B cell (primary cell): Measurements from ENCODE around the gene EXD2. TPM values are rescaled to one million over a fixed set of nuclear protein-coding genes. Genes with fewer than 3 reads are reported as not detected.

ENCODE experiments used
- ATAC-seq: fragments of 200-7000 bp; cut with Tn5 transposase; one replicate; pipeline ENCODE4 v1.10.0; 2021; ENCODE audit warnings: low read depth, mild to moderate bottlenecking, moderate number of reproducible peaks, moderate library complexity
- CTCF ChIA-PET: fragments of 350-600 bp; sonication (Branson Sonifier 250); formaldehyde crosslinking; loops from one replicate; lab custom pipeline; 2021; ENCODE audit warnings: antibody characterized with exemption, inconsistent platforms; lab: Charles Lee
- POLR2A ChIA-PET: fragments of 350-600 bp; sonication (Branson Sonifier 250); formaldehyde crosslinking; loops from one replicate; lab custom pipeline; 2021; ENCODE audit warnings: antibody characterized with exemption; lab: Charles Lee
- DNase-seq: peaks from one replicate; pipeline ENCODE4 v3.0.0; 2013
- H2AFZ ChIP-seq: 2 replicates; pipeline ENCODE4 v1.6.1; 2012; ENCODE audit warnings: mild to moderate bottlenecking, low read depth, low read length; ENCODE audit not compliant: insufficient read depth, poor library complexity, severe bottlenecking
- H3K27ac ChIP-seq, 2 donors: 1 replicate in 1 of 2; 2 replicates in 1 of 2; pipeline ENCODE4 v1.5.1; 2012 to 2013; ENCODE audit warnings: low read length in 2 of 2, mild to moderate bottlenecking in 2 of 2, moderate library complexity in 1 of 2
- H3K27me3 ChIP-seq, 4 experiments: fragments of 200-600 bp in 1 of 4; sonication (generic) in 1 of 4; replicated peaks in 1 of 4; 1 replicate in 2 of 4; 2 replicates in 2 of 4; pipeline versions ENCODE4 v1.6.1 to v1.7.0; 2013 to 2016; ENCODE audit warnings: low read length in 3 of 4, mild to moderate bottlenecking in 2 of 4, mixed read lengths in 1 of 4, moderate library complexity in 1 of 4; ENCODE audit not compliant: insufficient read depth in 4 of 4, control insufficient read depth in 3 of 4; ENCODE audit errors: control extremely low read depth in 1 of 4
- H3K36me3 ChIP-seq, 2 experiments: replicated peaks in 1 of 2; 1 replicate in 1 of 2; 2 replicates in 1 of 2; pipeline versions ENCODE4 v1.6.1 to v1.7.1; 2013; ENCODE audit warnings: low read length in 1 of 2; ENCODE audit not compliant: insufficient read depth in 2 of 2, control insufficient read depth in 1 of 2; ENCODE audit errors: control extremely low read depth in 1 of 2, extremely low read depth in 1 of 2
- H3K4me1 ChIP-seq, 2 donors: fragments of 200-600 bp in 1 of 2; sonication (generic) in 1 of 2; 1 replicate in 1 of 2; 2 replicates in 1 of 2; pipeline versions ENCODE4 v1.5.1 to v1.6.1; 2013 to 2017; ENCODE audit warnings: low read length in 2 of 2; ENCODE audit not compliant: control insufficient read depth in 2 of 2, insufficient read depth in 2 of 2
- H3K4me2 ChIP-seq: replicated peaks from 2 replicates; pipeline ENCODE3; 2012; ENCODE audit warnings: mild to moderate bottlenecking, low read depth, low read length; ENCODE audit not compliant: poor library complexity, severe bottlenecking
- H3K4me3 ChIP-seq, 5 experiments: fragments of 200-600 bp in 1 of 5; sonication (generic) in 1 of 5; 1 replicate in 3 of 5; 2 replicates in 2 of 5; pipeline versions ENCODE4 v1.5.1 to v1.7.0; 2011 to 2016; ENCODE audit warnings: low read length in 4 of 5, mild to moderate bottlenecking in 4 of 5, low read depth in 2 of 5, control low read depth in 1 of 5, moderate library complexity in 1 of 5; ENCODE audit not compliant: insufficient read depth in 1 of 5; ENCODE audit errors: control extremely low read depth in 1 of 5, extremely low read depth in 1 of 5
- H3K79me2 ChIP-seq: fragments of 200-600 bp; sonication (generic); one replicate; pipeline ENCODE4 v1.6.0; 2016; ENCODE audit warnings: low read length; ENCODE audit not compliant: control insufficient read depth, insufficient read depth
- H3K9ac ChIP-seq: fragments of 200-600 bp; sonication (generic); 2 replicates; pipeline ENCODE4 v1.6.1; 2017; ENCODE audit warnings: mild to moderate bottlenecking, low read length, moderate library complexity
- H3K9me3 ChIP-seq, 3 donors: one replicate each; pipeline versions ENCODE4 v1.6.1 to v1.7.1; 2013; ENCODE audit warnings: low read length in 2 of 3; ENCODE audit not compliant: control insufficient read depth in 2 of 3, insufficient read depth in 1 of 3; ENCODE audit errors: control extremely low read depth in 1 of 3
- H4K20me1 ChIP-seq: 2 replicates; pipeline ENCODE4 v1.6.0; 2012; ENCODE audit warnings: mild to moderate bottlenecking, low read length; ENCODE audit not compliant: insufficient read depth, control insufficient read depth, poor library complexity, severe bottlenecking
- H3K27ac Mint-ChIP-seq: one replicate; pipeline ENCODE4 v1.8.0; 2021; ENCODE audit warnings: mixed read lengths
- H3K27me3 Mint-ChIP-seq: one replicate; pipeline ENCODE4 v1.8.0; 2021; ENCODE audit warnings: mixed read lengths
- H3K4me1 Mint-ChIP-seq: one replicate; pipeline ENCODE4 v1.8.0; 2021; ENCODE audit warnings: mixed read lengths
- H3K4me3 Mint-ChIP-seq: one replicate; pipeline ENCODE4 v1.8.0; 2021; ENCODE audit warnings: mixed read lengths
- H3K9me3 Mint-ChIP-seq: one replicate; pipeline ENCODE4 v1.8.0; 2022; ENCODE audit warnings: mixed read lengths; ENCODE audit not compliant: insufficient read depth
- CTCF ChIP-seq: fragments of 200-600 bp; IDR thresholded peaks from one replicate; pipeline ENCODE4 v1.8.0; 2022; ENCODE audit warnings: antibody characterized with exemption, mild to moderate bottlenecking
- EZH2 ChIP-seq: IDR thresholded peaks from 2 replicates; pipeline ENCODE4 v1.6.1; 2012; ENCODE audit warnings: borderline replicate concordance, low read depth, mild to moderate bottlenecking, moderate library complexity, low read length; ENCODE audit not compliant: insufficient read depth, poor library complexity, severe bottlenecking
- WGBS: methylation state at CpG from one replicate; pipeline ENCODE4 v1.1.5; 2013; ENCODE audit warnings: missing lambda C conversion rate; ENCODE audit not compliant: insufficient coverage; 5-methylcytosine and 5-hydroxymethylcytosine counted together
- intact Hi-C: fragments of 100-400 bp; cut with micrococcal nuclease; formaldehyde crosslinking; loops from one replicate; pipeline ENCODE4 v1.10.0; 2022
- polyA plus RNA-seq: library from polyadenylated mRNA; depleted of rRNA; stranded (reverse); fragments of >200 nt; gene quantifications from 2 replicates; pipeline ENCODE4 v1.2.3, GENCODE V29; 2012
- total RNA-seq, 2 donors: library from RNA; stranded (reverse); fragments of 120-200 nt in 1 of 2; gene quantifications; 1 replicate in 1 of 2; 2 replicates in 1 of 2; pipeline versions ENCODE4 v1.2.3 to v1.2.4, GENCODE V29; 2013 to 2022

The EXD2 gene
- total and polyA plus RNA-seq, 2 donors (not counting 1 experiment from before 2014, with no cell fraction given) = 3.6 to 10.0 TPM

- DNase-seq (no peak), ATAC-seq (no peak)
- Histone ChIP-seq H3K9me3 (no peaks in the 10 kb centered on the region), H3K27me3 (peaks cover 0 to 62% (median 19%) of the 10 kb centered on the region in 4 experiments), H2AFZ (no peak overlapping the region), H3K79me2 (no peaks in the 10 kb centered on the region), H3K4me1 (peaks cover 12 to 24% of the 10 kb centered on the region in 2 donors), H3K4me3 (no peak overlapping the region), H3K4me2 (no peak overlapping the region), H4K20me1 (no peaks in the 10 kb centered on the region), H3K36me3 (no peaks in the 10 kb centered on the region), H3K9ac (no peak overlapping the region), H3K27ac (no peak overlapping the region)
- intact Hi-C loops = no loop called here
- H3K4me1 Mint-ChIP-seq = peaks cover 14% of the 10 kb centered on the region
- H3K27ac Mint-ChIP-seq = no peak overlapping the region
- H3K9me3 Mint-ChIP-seq = no peaks in the 10 kb centered on the region
- WGBS = 75% methylated on average over 2 of the region's 3 CpGs
- ChIA-PET CTCF (interaction anchor here (0.7 to 3.0 kb wide), 4 partner anchors 20 to 197 kb away, joined by 3 to 25 read pairs (median 8); no protein-coding TSS in a partner anchor), POLR2A (no interaction called here)
- peak overlapping the region; percentile 30 for H3K4me3 Mint-ChIP-seq
- TF ChIP-seq EZH2 (no peak), CTCF (no peak)
- peaks cover 50% of the 10 kb centered on the region for H3K27me3 Mint-ChIP-seq
These were observed 71.2 kb downstream of the EXD2 start for GRCh38 chr14:69262516-69262915.

GRCh38 chr14:69263364-69263763 lies 72.1 kb downstream of the EXD2 start:
- no peaks in the 10 kb centered on the region for H4K20me1 ChIP-seq
- no peak overlapping the region for H3K4me2 ChIP-seq
- no peaks in the 10 kb centered on the region for H3K79me2 ChIP-seq
- H3K9ac ChIP-seq = no peak overlapping the region
- H3K9me3 ChIP-seq = no peaks in the 10 kb centered on the region
- H3K27ac ChIP-seq = no peak overlapping the region
- POLR2A ChIA-PET = no interaction called here
- Mint-ChIP-seq H3K4me1 (peaks cover 14% of the 10 kb centered on the region), H3K27ac (no peak overlapping the region), H3K4me3 (no peak overlapping the region), H3K27me3 (peaks cover 46% of the 10 kb centered on the region), H3K9me3 (no peaks in the 10 kb centered on the region)
- peaks cover 12 to 24% of the 10 kb centered on the region in 2 donors for H3K4me1 ChIP-seq
- WGBS = 85% methylated on average over 4 of the region's 6 CpGs
- no peaks in the 10 kb centered on the region for H3K36me3 ChIP-seq
- no peak overlapping the region for H2AFZ ChIP-seq
- peaks cover 0 to 54% (median 15%) of the 10 kb centered on the region in 4 experiments for H3K27me3 ChIP-seq
- DNase-seq (no peak), ATAC-seq (no peak)
- CTCF ChIA-PET = interaction anchor here (0.7 to 3.0 kb wide), 4 partner anchors 21 to 196 kb away, joined by 3 to 25 read pairs (median 8); no protein-coding TSS in a partner anchor
- no peak for TF ChIP-seq EZH2
- TF ChIP-seq CTCF = no peak
- H3K4me3 ChIP-seq = no peak overlapping the region
- intact Hi-C loops = no loop called here
